GM12878 (cell line): ENCODE data around the gene MAD1L1. TPM values are rescaled to one million over a fixed set of nuclear protein-coding genes. Genes with fewer than 3 reads are reported as not detected.
A peak's percentile ranks its signal among the peaks of the same experiment; 100 is the strongest.

Source experiments
- ATAC-seq: fragments of 200-7000 bp; cut with Tn5 transposase; 3 replicates; pipeline ENCODE4 v1.9.1; 2020; ENCODE audit warnings: mild to moderate bottlenecking, moderate library complexity
- BruUV-seq: library from RNA; stranded (reverse); fragments of 400-500 nt; replicated peaks from 2 replicates; lab custom pipeline; 2021; lab: Mats Ljungman, UMichigan
- CTCF ChIA-PET: fragments of 300-600 bp; sonication (Branson Sonifier 250); formaldehyde crosslinking; extraction: SDS; loops from one replicate; lab custom pipeline; 2021; ENCODE audit warnings: inconsistent platforms; lab: Yijun Ruan, JAX
- POLR2A ChIA-PET: fragments of 350-600 bp; formaldehyde crosslinking; extraction: SDS; loops from one replicate; lab custom pipeline; 2021; ENCODE audit warnings: inconsistent platforms; lab: Charles Lee
- RAD21 ChIA-PET: fragments of 300-600 bp; sonication (Branson Sonifier 250); formaldehyde crosslinking; loops from one replicate; lab custom pipeline; 2023; ENCODE audit warnings: antibody characterized with exemption; ENCODE audit not compliant: unreplicated experiment; lab: Charles Lee
- SMC1A ChIA-PET: fragments of 300-600 bp; sonication (Branson Sonifier 250); formaldehyde crosslinking; loops from one replicate; lab custom pipeline; 2023; ENCODE audit not compliant: unreplicated experiment, uncharacterized antibody; lab: Charles Lee
- DNase-seq: peaks from one replicate; pipeline ENCODE4 v3.0.0-alpha.2; 2011; ENCODE audit warnings: low read depth, low spot score
- FAIRE-seq: peaks from 3 replicates; lab custom pipeline; 2011; peaks lifted over from hg19 to GRCh38; lab: Jason Lieb, UNC
- H2AFZ ChIP-seq: 2 replicates; pipeline ENCODE4 v1.6.0; 2011; ENCODE audit warnings: low read depth, low read length, control low read depth; ENCODE audit not compliant: control insufficient read depth
- H3K27ac ChIP-seq: 2 replicates; pipeline ENCODE4 v1.5.1; 2011; ENCODE audit warnings: control low read depth; ENCODE audit not compliant: control insufficient read depth, insufficient read depth
- H3K27me3 ChIP-seq, 2 experiments: replicated peaks in 1 of 2; 2 replicates each; pipeline versions ENCODE4 v1.6.0 to v1.6.1; 2011; ENCODE audit warnings: low read length in 1 of 2; ENCODE audit not compliant: control insufficient read depth in 2 of 2, insufficient read depth in 2 of 2
- H3K36me3 ChIP-seq, 2 experiments: 2 replicates each; pipeline ENCODE4 v1.5.1; 2011; ENCODE audit warnings: low read length in 1 of 2; ENCODE audit not compliant: control insufficient read depth in 2 of 2, insufficient read depth in 2 of 2
- H3K4me1 ChIP-seq: 2 replicates; pipeline ENCODE4 v1.6.1; 2011; ENCODE audit warnings: mild to moderate bottlenecking, low read length, moderate library complexity, mixed read lengths; ENCODE audit not compliant: control insufficient read depth, insufficient read depth
- H3K4me2 ChIP-seq: 2 replicates; pipeline ENCODE4 v1.6.0; 2011; ENCODE audit warnings: control low read depth; ENCODE audit not compliant: control insufficient read depth, insufficient read depth
- H3K4me3 ChIP-seq: fragments of 200-600 bp; sonication (generic); 2 replicates; pipeline ENCODE4 v1.5.1; 2016
- H3K79me2 ChIP-seq: 2 replicates; pipeline ENCODE4 v1.6.0; 2011; ENCODE audit warnings: low read length; ENCODE audit not compliant: control insufficient read depth, insufficient read depth
- H3K9ac ChIP-seq: 2 replicates; pipeline ENCODE4 v1.8.0; 2011; ENCODE audit warnings: low read length, control low read depth, mixed read lengths; ENCODE audit not compliant: control insufficient read depth, insufficient read depth
- H3K9me3 ChIP-seq: replicated peaks from 3 replicates; pipeline ENCODE4 v1.5.1; 2011; ENCODE audit warnings: mild to moderate bottlenecking, low read length; ENCODE audit not compliant: control insufficient read depth, insufficient read depth
- H4K20me1 ChIP-seq: 2 replicates; pipeline ENCODE4 v1.6.0; 2011; ENCODE audit not compliant: control insufficient read depth, insufficient read depth
- CREB1 ChIP-seq: IDR thresholded peaks from 2 replicates; pipeline ENCODE4 v1.6.1; 2012; ENCODE audit warnings: low read depth, mild to moderate bottlenecking, inconsistent platforms
- GABPA ChIP-seq: IDR thresholded peaks from 2 replicates; pipeline ENCODE4 v1.6.1; 2014; ENCODE audit warnings: antibody characterized with exemption, low read depth, mild to moderate bottlenecking, inconsistent platforms
- HDGF ChIP-seq: fragments of 450-650 bp; IDR thresholded peaks from 2 replicates; pipeline ENCODE4 v1.6.1; 2016; ENCODE audit warnings: antibody characterized with exemption
- NBN ChIP-seq: fragments of 450-650 bp; IDR thresholded peaks from 2 replicates; pipeline ENCODE4 v1.6.1; 2016
- NFXL1 ChIP-seq: fragments of 450-650 bp; IDR thresholded peaks from 2 replicates; pipeline ENCODE4 v1.6.1; 2017; ENCODE audit warnings: antibody characterized with exemption, mild to moderate bottlenecking, borderline replicate concordance
- NFYA ChIP-seq: IDR thresholded peaks from 2 replicates; pipeline ENCODE4 v1.6.1; 2011; ENCODE audit warnings: low read depth, mild to moderate bottlenecking, low read length, improper control_type of control experiment, borderline replicate concordance
- NRF1 ChIP-seq: conservative IDR thresholded peaks from 2 replicates; pipeline ENCODE4 v1.6.1; 2011; ENCODE audit warnings: mild to moderate bottlenecking, low read depth, low read length, improper control_type of control experiment
- PRDM15 ChIP-seq: fragments of 450-650 bp; formaldehyde crosslinking; IDR thresholded peaks from 2 replicates; pipeline ENCODE4 v1.4.0; 2020; ENCODE audit warnings: mild to moderate bottlenecking, moderate library complexity
- RELB ChIP-seq: fragments of 450-650 bp; IDR thresholded peaks from 2 replicates; pipeline ENCODE4 v1.6.1; 2017; ENCODE audit warnings: low read depth, mild to moderate bottlenecking, moderate library complexity
- RFX5 ChIP-seq: IDR thresholded peaks from 2 replicates; pipeline ENCODE4 v1.6.1; 2011; ENCODE audit warnings: low read depth, low read length, improper control_type of control experiment
- ZZZ3 ChIP-seq: IDR thresholded peaks from 2 replicates; pipeline ENCODE4 v1.6.1; 2011; ENCODE audit warnings: low read depth; ENCODE audit not compliant: control insufficient read depth, insufficient read length
- WGBS: methylation state at CpG from one replicate; pipeline ENCODE4 v1.1.6; 2016; ENCODE audit warnings: low lambda C conversion rate; ENCODE audit not compliant: insufficient replicate concordance, insufficient coverage; ENCODE audit errors: missing lambda C conversion rate; 5-methylcytosine and 5-hydroxymethylcytosine counted together
- in situ Hi-C: fragments of 300-500 bp; cut with MboI; formaldehyde crosslinking; loops from 9 replicates; pipeline ENCODE4 v1.14.3; 2018; ENCODE audit warnings: mixed read lengths
- intact Hi-C: fragments of 100-400 bp; cut with micrococcal nuclease; formaldehyde crosslinking; loops from one replicate; pipeline ENCODE4 v1.14.2; 2022; ENCODE audit not compliant: unreplicated experiment
- polyA plus RNA-seq, 11 experiments: library from polyadenylated mRNA; depleted of rRNA in 4 of 11; unstranded in 6 of 11; stranded (reverse) in 5 of 11; fragments of >200 nt; fragmentation: Nextera tagmentation in 4 of 11; fragmentation: Illumina TruSeq in 1 of 11; extraction: Ambion mirVana in 4 of 11; extraction: Trizol in 1 of 11; gene quantifications; 1 replicate in 1 of 11; 2 replicates in 10 of 11; pipeline versions ENCODE4 v1.2.1 to v1.2.3, GENCODE V29; 2011 to 2016; ENCODE audit warnings: inconsistent platforms in 2 of 11, missing spikeins in 2 of 11, low read depth in 1 of 11
- total RNA-seq, 4 experiments: library from RNA; depleted of rRNA in 3 of 4; stranded (reverse); fragments of >200 nt in 3 of 4; fragmentation: Illumina TruSeq in 1 of 4; extraction: Trizol in 1 of 4; gene quantifications; 2 replicates each; pipeline versions ENCODE4 v1.2.1 to v1.2.3, GENCODE V29; 2013 to 2021

The MAD1L1 gene
- total and polyA plus RNA-seq, 10 of the 15 experiments (the other 5 are each of a cell fraction or from before 2014, with no cell fraction given) = 2.2 to 76.8 (median 38.3) TPM

GRCh38 chr7:1923409-1924257 lies 309.1 kb downstream of the MAD1L1 start:
- ChIA-PET CTCF (no interaction called here), RAD21 (no interaction called here)

GRCh38 chr7:1922870-1923236 lies 309.9 kb downstream of the MAD1L1 start:
- Histone ChIP-seq H3K9me3 (no peaks in the 10 kb centered on the region), H3K4me2 (no peak overlapping the region), H3K4me1 (peaks cover 17% of the 10 kb centered on the region), H3K27me3 (no peaks in the 10 kb centered on the region), H3K36me3 (peaks cover 0 to 12% of the 10 kb centered on the region in 2 experiments; a peak in 3 of 4 replicates), H3K9ac (no peak overlapping the region), H3K4me3 (no peak overlapping the region), H3K27ac (no peak overlapping the region)
- SMC1A ChIA-PET = no interaction called here
- in situ Hi-C loops (no loop called here), intact Hi-C loops (no loop called here)
- no peak for DNase-seq
- BruUV-seq = no TSS peak
- no peak for TF ChIP-seq CREB1
- no peak for TF ChIP-seq PRDM15 (CRISPR knock-in tag)
- TF ChIP-seq HDGF = no peak
- TF ChIP-seq ZZZ3 = no peak
- no peak for TF ChIP-seq NFYA
- TF ChIP-seq RFX5 = no peak
- no peak for TF ChIP-seq NRF1
- no peak for TF ChIP-seq GABPA
- no peak for TF ChIP-seq RELB
- no peak for TF ChIP-seq NFXL1
- TF ChIP-seq, all 136 proteins: peak for 0
- ChIA-PET CTCF (no interaction called here), RAD21 (no interaction called here), POLR2A (no interaction called here)
- Histone ChIP-seq H4K20me1 (no peaks in the 10 kb centered on the region), H3K79me2 (no peaks in the 10 kb centered on the region), H2AFZ (no peak overlapping the region)
- 99% methylated on average over 7 of the region's 7 CpGs for WGBS
- FAIRE-seq = no peak
- no peak for ATAC-seq

More at GRCh38 chr7:1923409-1924257, 309.1 kb downstream of the MAD1L1 start:
- no peak for DNase-seq
- SMC1A ChIA-PET = no interaction called here
- 90% methylated on average over 29 of the region's 30 CpGs for WGBS
- H3K79me2 ChIP-seq = no peaks in the 10 kb centered on the region
- H4K20me1 ChIP-seq = no peaks in the 10 kb centered on the region
- no peak overlapping the region for H2AFZ ChIP-seq
- H3K9me3 ChIP-seq = no peaks in the 10 kb centered on the region
- in situ Hi-C loops (no loop called here), intact Hi-C loops (no loop called here)
- no TSS peak for BruUV-seq
- no peak overlapping the region for H3K4me3 ChIP-seq
- FAIRE-seq = no peak
- no peak overlapping the region for H3K27ac ChIP-seq
- peak overlapping the region; percentile 13; the same call in 1 of the 2 replicates for H3K4me2 ChIP-seq
- TF ChIP-seq NBN = no peak
- H3K36me3 ChIP-seq = peaks cover 0 to 12% of the 10 kb centered on the region in 2 experiments; a peak in 3 of 4 replicates
- H3K4me1 ChIP-seq = peaks cover 17% of the 10 kb centered on the region
- POLR2A ChIA-PET = no interaction called here
- H3K27me3 ChIP-seq = no peaks in the 10 kb centered on the region
- no peak for ATAC-seq
- no peak overlapping the region; the same call in 1 of the 2 replicates for H3K9ac ChIP-seq
